Upper lobe of left lung (tissue), 6 donors: Measurements from ENCODE around the gene ATP9A. TPM values are rescaled to one million over a fixed set of nuclear protein-coding genes. Genes with fewer than 3 reads are reported as not detected.
A peak's percentile ranks its signal among the peaks of the same experiment; 100 is the strongest.

Source experiments
- ATAC-seq, 2 donors: fragments of 200-7000 bp; cut with Tn5 transposase; one replicate each; pipeline ENCODE4 v1.9.1; 2022; ENCODE audit warnings: mild to moderate bottlenecking in 2 of 2, moderate library complexity in 2 of 2; ENCODE audit not compliant: low FRiP score in 2 of 2
- DNase-seq, 2 donors: peaks; one replicate each; pipeline ENCODE4 v3.0.0-alpha.2; 2019 to 2020
- H3K27ac ChIP-seq, 4 donors: fragments of 200-600 bp; sonication (generic); one replicate each; pipeline ENCODE4 v1.5.1; 2016 to 2019
- H3K27me3 ChIP-seq, 4 donors: fragments of 200-600 bp; sonication (generic); one replicate each; pipeline ENCODE4 v1.5.1; 2017 to 2019
- H3K36me3 ChIP-seq, 4 donors: fragments of 200-600 bp; sonication (generic); one replicate each; pipeline ENCODE4 v1.5.1; 2016 to 2019
- H3K4me1 ChIP-seq, 4 donors: fragments of 200-600 bp; sonication (generic); one replicate each; pipeline ENCODE4 v1.5.1; 2018 to 2019
- H3K4me3 ChIP-seq, 4 donors: fragments of 200-600 bp; sonication (generic); one replicate each; pipeline ENCODE4 v1.5.1; 2017 to 2019; ENCODE audit warnings: mild to moderate bottlenecking in 2 of 4, moderate library complexity in 1 of 4
- H3K9me3 ChIP-seq, 4 donors: fragments of 200-600 bp; sonication (generic); one replicate each; pipeline ENCODE4 v1.5.1; 2018 to 2019
- CTCF ChIP-seq, 6 experiments: fragments of 450-650 bp in 4 of 6; fragments of 200-600 bp in 2 of 6; sonication (generic) in 2 of 6; IDR thresholded peaks; one replicate each; pipeline ENCODE4 v1.5.1; 2016 to 2019; ENCODE audit warnings: antibody characterized with exemption in 6 of 6
- EP300 ChIP-seq, 4 donors: sonication (generic); formaldehyde crosslinking; IDR thresholded peaks; one replicate each; pipeline ENCODE4 v1.5.1; 2017; ENCODE audit warnings: antibody characterized with exemption in 4 of 4, control low read depth in 2 of 4
- POLR2A ChIP-seq, 4 donors: fragments of 450-650 bp; IDR thresholded peaks; one replicate each; pipeline ENCODE4 v1.5.1; 2016 to 2017; ENCODE audit warnings: antibody characterized with exemption in 4 of 4, mild to moderate bottlenecking in 2 of 4
- POLR2AphosphoS5 ChIP-seq, 2 donors: sonication (generic); formaldehyde crosslinking; IDR thresholded peaks; one replicate each; pipeline ENCODE4 v1.5.1; 2017; ENCODE audit warnings: antibody characterized with exemption in 2 of 2
- WGBS, 2 donors: methylation state at CpG; one replicate each; pipeline ENCODE4 v1.1.5; 2017 to 2018; 5-methylcytosine and 5-hydroxymethylcytosine counted together
- total RNA-seq, 6 donors: library from RNA; depleted of rRNA in 4 of 6; stranded (reverse); fragments of >200 nt in 4 of 6; gene quantifications; one replicate each; pipeline versions ENCODE4 v1.1.0 to v1.2.1, GENCODE V29; 2016 to 2021
- donor health status: DM: no; HTN: no; CAD: no; lungs with moderate emphysema.
- donor health status: DM: no; HTN: yes; CAD: no; lungs with severe emphysema.

The ATP9A gene
- total RNA-seq, 6 donors from 2014 or later: 15.7 to 31.3 (median 22.8) TPM

GRCh38 chr20:51680067-51680749 is 88.0 kb downstream of the ATP9A start:
- no peak overlapping the region for H3K4me3 ChIP-seq
- H3K9me3 ChIP-seq: no peaks in the 10 kb centered on the region
- no peak overlapping the region for H3K27ac ChIP-seq
- no peak for DNase-seq
- no peaks in the 10 kb centered on the region for H3K4me1 ChIP-seq
- no peak for ATAC-seq
- no peaks in the 10 kb centered on the region for H3K27me3 ChIP-seq
- H3K36me3 ChIP-seq: no peaks in the 10 kb centered on the region
- 87 to 88% methylated on average over 10 of the region's 10 CpGs for WGBS, 2 donors
- TF ChIP-seq POLR2AphosphoS5 (IDR thresholded peaks at IDR 0.05) (no peak), POLR2A (IDR thresholded peaks at IDR 0.05) (no peak), CTCF (IDR thresholded peaks at IDR 0.05) (no peak), EP300 (IDR thresholded peaks at IDR 0.05) (no peak)

DNA sequence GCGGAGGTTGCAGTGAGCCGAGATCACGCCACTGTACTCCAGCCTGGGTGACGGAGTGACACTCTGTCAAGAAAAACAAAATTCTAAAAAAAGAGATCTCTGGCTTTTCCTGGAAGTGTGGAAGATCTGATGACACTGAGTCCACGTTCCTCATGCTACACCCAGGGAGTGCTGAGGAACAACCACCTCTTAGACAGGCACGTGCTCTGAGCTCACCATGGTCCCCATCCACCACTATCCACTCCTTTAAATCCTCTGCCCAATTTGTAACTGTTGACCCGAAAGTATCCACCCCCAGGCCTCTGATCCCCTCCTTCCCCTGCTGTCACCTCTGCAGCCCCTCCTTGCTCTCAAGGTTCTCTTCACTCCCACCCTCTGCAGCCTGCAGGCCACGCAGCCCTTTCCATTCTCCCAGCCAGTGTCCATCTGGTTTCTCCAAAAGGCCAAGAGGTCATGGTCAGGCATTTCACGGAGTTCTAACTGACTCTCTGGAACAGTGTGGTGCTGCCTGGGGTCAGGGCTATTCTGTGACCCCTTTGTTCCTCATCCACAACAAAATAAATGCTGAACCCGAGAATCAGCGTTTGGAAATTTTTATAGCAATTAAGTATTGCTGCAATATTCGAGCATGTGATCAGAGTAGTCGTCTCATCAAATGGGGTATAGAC is 88.8 kb downstream of the ATP9A start:
- Histone ChIP-seq H3K9me3 (no peaks in the 10 kb centered on the region), H3K27ac (no peak overlapping the region), H3K4me1 (no peaks in the 10 kb centered on the region), H3K36me3 (peaks cover 0 to 4% (median 0%) of the 10 kb centered on the region in 4 donors), H3K4me3 (no peak overlapping the region), H3K27me3 (no peaks in the 10 kb centered on the region)
- ATAC-seq (peak in 1 of 2 donors; percentile 41), DNase-seq (no peak)
- TF ChIP-seq POLR2A (IDR thresholded peaks at IDR 0.05) (no peak), EP300 (IDR thresholded peaks at IDR 0.05) (no peak), POLR2AphosphoS5 (IDR thresholded peaks at IDR 0.05) (no peak), CTCF (IDR thresholded peaks at IDR 0.05) (no peak)
- WGBS, 2 donors: 85 to 93% methylated on average over 13 of the region's 13 CpGs

DNA sequence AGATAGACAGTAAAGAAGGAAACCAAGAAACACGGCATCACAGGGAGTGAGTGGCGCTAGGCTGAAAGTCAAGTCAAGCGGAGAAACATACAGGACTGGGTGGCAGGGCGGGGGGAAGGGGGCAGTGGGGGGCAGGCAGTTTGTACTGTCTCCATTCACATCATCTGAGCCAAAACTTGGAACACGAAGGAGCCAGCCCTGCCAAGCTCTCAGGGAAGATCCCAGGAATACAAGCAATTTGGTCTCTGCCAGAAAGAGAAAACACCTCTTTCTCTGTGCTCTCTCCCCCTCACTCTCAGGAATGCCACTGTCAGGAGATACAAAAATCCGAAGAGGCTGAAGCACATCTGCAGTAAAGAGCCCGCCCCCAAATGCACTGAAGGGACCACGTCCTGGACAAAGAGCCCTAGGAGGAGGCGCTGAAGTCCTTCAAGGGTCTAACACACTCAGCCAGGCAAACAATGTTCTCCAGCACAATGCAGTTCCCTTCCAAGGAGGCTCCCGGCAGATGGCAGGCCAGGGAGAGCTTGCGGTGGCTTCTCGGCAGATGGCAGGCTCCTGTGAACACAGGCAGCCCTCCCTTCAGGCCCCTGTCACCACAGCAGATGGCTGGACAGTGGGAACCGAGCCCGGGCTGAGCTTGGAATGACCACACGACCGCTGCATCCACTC is 90.0 kb downstream of the ATP9A start:
- peak; percentile 26 to 32 for ATAC-seq
- H3K27me3 ChIP-seq: no peaks in the 10 kb centered on the region
- no peaks in the 10 kb centered on the region for H3K9me3 ChIP-seq
- WGBS, 2 donors: 73 to 74% methylated on average over 7 to 16 of the region's 16 CpGs
- peaks cover 0 to 12% (median 3%) of the 10 kb centered on the region in 4 donors for H3K36me3 ChIP-seq
- no peaks in the 10 kb centered on the region for H3K4me1 ChIP-seq
- no peak overlapping the region for H3K27ac ChIP-seq
- TF ChIP-seq EP300 (IDR thresholded peaks at IDR 0.05) (no peak), POLR2A (IDR thresholded peaks at IDR 0.05) (no peak), CTCF (IDR thresholded peaks at IDR 0.05) (no peak), POLR2AphosphoS5 (IDR thresholded peaks at IDR 0.05) (no peak)
- no peak overlapping the region for H3K4me3 ChIP-seq
- no peak for DNase-seq

DNA sequence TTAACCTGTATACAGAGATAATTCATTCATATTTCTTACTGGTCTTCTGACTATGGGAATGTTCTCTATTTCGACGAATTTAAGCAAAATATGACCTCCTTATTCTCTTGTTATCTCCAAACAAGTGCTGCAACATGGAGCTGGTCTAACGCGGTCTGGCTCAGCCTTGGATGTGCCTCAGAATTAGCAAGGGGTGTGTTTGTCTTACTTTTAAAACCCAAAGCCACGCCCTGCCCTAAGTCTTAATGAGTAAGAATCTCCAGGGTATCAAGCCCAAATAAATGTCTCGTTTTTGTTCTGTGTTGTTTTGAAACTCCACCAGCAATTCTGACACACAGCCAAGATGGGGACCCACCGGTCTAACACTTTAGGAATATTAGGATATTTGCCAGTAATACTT is 99.2 kb downstream of the ATP9A start:
- Histone ChIP-seq H3K27ac (no peak overlapping the region), H3K4me3 (no peak overlapping the region), H3K27me3 (no peaks in the 10 kb centered on the region), H3K9me3 (no peaks in the 10 kb centered on the region), H3K4me1 (peaks cover 0 to 6% (median 0%) of the 10 kb centered on the region in 4 donors), H3K36me3 (peaks cover 0 to 13% (median 5%) of the 10 kb centered on the region in 4 donors)
- DNase-seq (no peak), ATAC-seq (no peak)
- no peak for TF ChIP-seq POLR2A (IDR thresholded peaks at IDR 0.05)
- TF ChIP-seq POLR2AphosphoS5 (IDR thresholded peaks at IDR 0.05): no peak
- TF ChIP-seq EP300 (IDR thresholded peaks at IDR 0.05): no peak
- TF ChIP-seq CTCF (IDR thresholded peaks at IDR 0.05): no peak
- 85 to 86% methylated on average over 7 of the region's 7 CpGs for WGBS, 2 donors
